Prostate gland (tissue), 2 donors: ENCODE measurements around the gene NID2.

Experiments used
- POLR2AphosphoS5 ChIP-seq: sonication (generic); formaldehyde crosslinking; IDR thresholded peaks from one replicate; pipeline ENCODE4 v1.6.1; 2017; ENCODE audit warnings: antibody characterized with exemption
- TF ChIP-seq, protein P1 (sequence below), 4 experiments: fragments of 200-600 bp in 2 of 4; fragments of 450-650 bp in 2 of 4; sonication (generic) in 2 of 4; IDR thresholded peaks; 1 replicate in 3 of 4; 2 replicates in 1 of 4; pipeline ENCODE4 v1.5.1; 2016 to 2019; ENCODE audit warnings: antibody characterized with exemption in 4 of 4, mild to moderate bottlenecking in 2 of 4, moderate library complexity in 2 of 4

DNA sequence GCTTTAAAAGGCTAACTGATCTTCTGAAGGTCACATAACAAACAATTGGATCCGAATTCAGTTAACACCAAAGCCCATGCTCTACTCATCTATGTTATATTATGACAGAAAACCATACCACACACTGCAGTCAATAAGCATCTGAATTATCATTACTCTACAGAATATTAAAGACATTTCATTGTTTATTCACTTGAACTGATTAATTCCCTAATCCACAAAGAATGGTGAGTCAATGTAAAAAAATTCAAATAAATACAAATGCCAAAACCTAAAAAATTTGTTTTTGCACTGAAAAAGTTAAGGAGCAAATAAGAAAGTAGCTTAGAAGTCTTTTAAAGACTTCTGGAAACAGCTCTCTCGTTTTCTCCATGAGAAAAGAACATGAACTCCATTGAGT, 13.7 kb downstream of the NID2 start:
- TF ChIP-seq POLR2AphosphoS5, result no peak
- TF ChIP-seq, protein P1, sequence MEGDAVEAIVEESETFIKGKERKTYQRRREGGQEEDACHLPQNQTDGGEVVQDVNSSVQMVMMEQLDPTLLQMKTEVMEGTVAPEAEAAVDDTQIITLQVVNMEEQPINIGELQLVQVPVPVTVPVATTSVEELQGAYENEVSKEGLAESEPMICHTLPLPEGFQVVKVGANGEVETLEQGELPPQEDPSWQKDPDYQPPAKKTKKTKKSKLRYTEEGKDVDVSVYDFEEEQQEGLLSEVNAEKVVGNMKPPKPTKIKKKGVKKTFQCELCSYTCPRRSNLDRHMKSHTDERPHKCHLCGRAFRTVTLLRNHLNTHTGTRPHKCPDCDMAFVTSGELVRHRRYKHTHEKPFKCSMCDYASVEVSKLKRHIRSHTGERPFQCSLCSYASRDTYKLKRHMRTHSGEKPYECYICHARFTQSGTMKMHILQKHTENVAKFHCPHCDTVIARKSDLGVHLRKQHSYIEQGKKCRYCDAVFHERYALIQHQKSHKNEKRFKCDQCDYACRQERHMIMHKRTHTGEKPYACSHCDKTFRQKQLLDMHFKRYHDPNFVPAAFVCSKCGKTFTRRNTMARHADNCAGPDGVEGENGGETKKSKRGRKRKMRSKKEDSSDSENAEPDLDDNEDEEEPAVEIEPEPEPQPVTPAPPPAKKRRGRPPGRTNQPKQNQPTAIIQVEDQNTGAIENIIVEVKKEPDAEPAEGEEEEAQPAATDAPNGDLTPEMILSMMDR (IDR thresholded peaks at IDR 0.05), result no peak
